IMR-90 (cell line): ENCODE measurements around the gene SH3BP4. TPM values are rescaled to one million over a fixed set of nuclear protein-coding genes. Genes with fewer than 3 reads are reported as not detected.
A peak's percentile ranks its signal among the peaks of the same experiment; 100 is the strongest.

ENCODE experiments used
- ATAC-seq: fragments of 200-7000 bp; cut with Tn5 transposase; 2 replicates; pipeline ENCODE4 v1.9.1; 2020; ENCODE audit warnings: low read depth, mild to moderate bottlenecking, moderate library complexity
- BruUV-seq: library from RNA; stranded (reverse); fragments of 400-500 nt; replicated peaks from 2 replicates; lab custom pipeline; 2021; lab: Mats Ljungman, UMichigan
- CTCF ChIA-PET: fragments of 300-600 bp; formaldehyde crosslinking; extraction: SDS; loops from one replicate; lab custom pipeline; 2021; ENCODE audit warnings: antibody characterized with exemption; lab: Yijun Ruan, JAX
- POLR2A ChIA-PET: fragments of 300-600 bp; sonication (Branson Sonifier 250); formaldehyde crosslinking; loops from one replicate; lab custom pipeline; 2022; ENCODE audit warnings: antibody characterized with exemption; ENCODE audit not compliant: unreplicated experiment; lab: Charles Lee
- DNase-seq: peaks from one replicate; pipeline ENCODE4 v3.0.0; 2013
- H2AFZ ChIP-seq: replicated peaks from 2 replicates; pipeline ENCODE3; 2013; ENCODE audit warnings: low read length, mild to moderate bottlenecking; ENCODE audit not compliant: poor library complexity
- H2AK5ac ChIP-seq: 2 replicates; pipeline ENCODE4 v1.6.1; 2013; ENCODE audit warnings: low read depth, low read length, inconsistent platforms
- H2AK9ac ChIP-seq: replicated peaks from 2 replicates; pipeline ENCODE3; 2013; ENCODE audit warnings: mild to moderate bottlenecking, low read depth, low read length, moderate library complexity; ENCODE audit not compliant: poor library complexity
- H2BK120ac ChIP-seq: 2 replicates; pipeline ENCODE4 v1.6.1; 2013; ENCODE audit warnings: low read depth, low read length, inconsistent platforms
- H2BK15ac ChIP-seq: 3 replicates; pipeline ENCODE4 v1.6.1; 2013; ENCODE audit warnings: low read depth, low read length, inconsistent platforms
- H2BK20ac ChIP-seq: 2 replicates; pipeline ENCODE4 v1.6.1; 2013; ENCODE audit warnings: low read depth, mild to moderate bottlenecking, inconsistent platforms, low read length, moderate library complexity
- H2BK5ac ChIP-seq: 2 replicates; pipeline ENCODE4 v1.6.1; 2013; ENCODE audit warnings: mild to moderate bottlenecking, low read depth, low read length, inconsistent platforms; ENCODE audit not compliant: poor library complexity, severe bottlenecking
- H3K14ac ChIP-seq: replicated peaks from 2 replicates; pipeline ENCODE4 v1.6.1; 2013; ENCODE audit warnings: low read depth, low read length, inconsistent platforms
- H3K18ac ChIP-seq: 2 replicates; pipeline ENCODE4 v1.6.1; 2013; ENCODE audit warnings: low read depth, low read length, control low read depth
- H3K23ac ChIP-seq: 2 replicates; pipeline ENCODE4 v1.6.1; 2013; ENCODE audit warnings: low read depth, low read length, inconsistent platforms
- H3K27ac ChIP-seq: 2 replicates; pipeline ENCODE4 v1.5.1; 2013; ENCODE audit warnings: mild to moderate bottlenecking, control low read depth, low read length; ENCODE audit not compliant: insufficient read depth
- H3K27me3 ChIP-seq: 2 replicates; pipeline ENCODE4 v1.6.1; 2013; ENCODE audit warnings: low read length; ENCODE audit not compliant: control insufficient read depth, insufficient read depth
- H3K36me3 ChIP-seq: 2 replicates; pipeline ENCODE4 v1.6.1; 2013; ENCODE audit warnings: low read length, mixed read lengths; ENCODE audit not compliant: control insufficient read depth, insufficient read depth
- H3K4ac ChIP-seq: 2 replicates; pipeline ENCODE4 v1.6.1; 2013; ENCODE audit warnings: low read depth, low read length, inconsistent platforms
- H3K4me1 ChIP-seq: 2 replicates; pipeline ENCODE4 v1.6.1; 2013; ENCODE audit warnings: low read length, mixed read lengths; ENCODE audit not compliant: control insufficient read depth, insufficient read depth
- H3K4me2 ChIP-seq: 2 replicates; pipeline ENCODE4 v1.6.1; 2013; ENCODE audit warnings: low read depth, mild to moderate bottlenecking, control low read depth, low read length, moderate library complexity
- H3K4me3 ChIP-seq: 2 replicates; pipeline ENCODE4 v1.5.1; 2013; ENCODE audit warnings: low read depth, mild to moderate bottlenecking, control low read depth, low read length, moderate library complexity; ENCODE audit not compliant: insufficient read depth
- H3K56ac ChIP-seq: 2 replicates; pipeline ENCODE4 v1.6.1; 2013; ENCODE audit warnings: low read length, inconsistent platforms; ENCODE audit not compliant: insufficient read depth; ENCODE audit errors: extremely low read depth
- H3K79me1 ChIP-seq, 2 experiments: 2 replicates each; pipeline ENCODE4 v1.6.1; 2013; ENCODE audit warnings: low read length in 2 of 2, inconsistent platforms in 1 of 2, low read depth in 1 of 2
- H3K9ac ChIP-seq: 2 replicates; pipeline ENCODE4 v1.6.1; 2013; ENCODE audit warnings: low read depth, low read length, control low read depth
- H3K9me1 ChIP-seq: 2 replicates; pipeline ENCODE4 v1.6.1; 2013; ENCODE audit warnings: low read length, inconsistent platforms; ENCODE audit not compliant: insufficient read depth
- H3K9me3 ChIP-seq: 2 replicates; pipeline ENCODE4 v1.6.1; 2013; ENCODE audit warnings: low read length; ENCODE audit not compliant: control insufficient read depth, insufficient read depth
- H4K20me1 ChIP-seq: 2 replicates; pipeline ENCODE4 v1.6.1; 2013; ENCODE audit warnings: low read length, inconsistent platforms; ENCODE audit not compliant: insufficient read depth
- H4K5ac ChIP-seq: 2 replicates; pipeline ENCODE4 v1.6.1; 2013; ENCODE audit warnings: mild to moderate bottlenecking, low read depth, low read length, control low read depth
- H4K8ac ChIP-seq, 2 experiments: 2 replicates each; pipeline ENCODE4 v1.6.1; 2013; ENCODE audit warnings: low read depth in 2 of 2, low read length in 2 of 2, control low read depth in 1 of 2, inconsistent platforms in 1 of 2
- H4K91ac ChIP-seq: 2 replicates; pipeline ENCODE4 v1.6.1; 2013; ENCODE audit warnings: low read depth, low read length, inconsistent platforms; ENCODE audit not compliant: insufficient read depth
- CHD1 ChIP-seq: IDR thresholded peaks from 2 replicates; pipeline ENCODE4 v1.6.1; 2012; ENCODE audit warnings: low read depth, low read length, improper control_type of control experiment
- NFE2L2 ChIP-seq: fragments of 150-350 bp; IDR thresholded peaks from 2 replicates; pipeline ENCODE4 v1.6.1; 2016; ENCODE audit warnings: low read depth, mild to moderate bottlenecking, low read length
- RCOR1 ChIP-seq: IDR thresholded peaks from 2 replicates; pipeline ENCODE4 v1.6.1; 2012; ENCODE audit warnings: mild to moderate bottlenecking, low read length, improper control_type of control experiment; ENCODE audit not compliant: insufficient replicate concordance
- WGBS, 2 experiments: methylation state at CpG; one replicate each; pipeline versions ENCODE4 v1.1.5 to v1.1.7; 2013; ENCODE audit warnings: missing lambda C conversion rate in 2 of 2; ENCODE audit not compliant: insufficient read length in 1 of 2; ENCODE audit errors: extremely low coverage in 2 of 2; 5-methylcytosine and 5-hydroxymethylcytosine counted together
- dilution Hi-C: fragments of 300-500 bp; cut with HindIII; formaldehyde crosslinking; loops from one replicate; pipeline ENCODE4 v1.14.3; 2018; ENCODE audit warnings: low sequenced_read_pairs; ENCODE audit not compliant: unreplicated experiment
- in situ Hi-C: fragments of 300-500 bp; cut with MboI; formaldehyde crosslinking; loops from 3 replicates; pipeline ENCODE4 v1.14.3; 2019; ENCODE audit warnings: low sequenced_read_pairs, inconsistent platforms, mixed read lengths
- intact Hi-C: fragments of 100-400 bp; cut with micrococcal nuclease; formaldehyde crosslinking; loops from 2 replicates; pipeline ENCODE4 v1.10.0; 2022
- polyA plus RNA-seq, 3 experiments: library from polyadenylated mRNA; depleted of rRNA; stranded (reverse); fragments of >200 nt; gene quantifications; 2 replicates each; pipeline ENCODE4 v1.2.3, GENCODE V29; 2012; ENCODE audit warnings: low replicate concordance in 1 of 3
- total RNA-seq: library from RNA; depleted of rRNA; stranded (reverse); fragments of >200 nt; gene quantifications from 2 replicates; pipeline ENCODE4 v1.2.3, GENCODE V29; 2012
- TF ChIP-seq, protein P1 (sequence below): fragments of 150-350 bp; IDR thresholded peaks from 2 replicates; pipeline ENCODE4 v1.6.1; 2017; ENCODE audit warnings: mild to moderate bottlenecking, antibody characterized with exemption, low read length, low read depth

SH3BP4 gene
- total and polyA plus RNA-seq, 2 of the 4 experiments (the other 2 are of a cell fraction): 104 to 122 TPM

DNA sequence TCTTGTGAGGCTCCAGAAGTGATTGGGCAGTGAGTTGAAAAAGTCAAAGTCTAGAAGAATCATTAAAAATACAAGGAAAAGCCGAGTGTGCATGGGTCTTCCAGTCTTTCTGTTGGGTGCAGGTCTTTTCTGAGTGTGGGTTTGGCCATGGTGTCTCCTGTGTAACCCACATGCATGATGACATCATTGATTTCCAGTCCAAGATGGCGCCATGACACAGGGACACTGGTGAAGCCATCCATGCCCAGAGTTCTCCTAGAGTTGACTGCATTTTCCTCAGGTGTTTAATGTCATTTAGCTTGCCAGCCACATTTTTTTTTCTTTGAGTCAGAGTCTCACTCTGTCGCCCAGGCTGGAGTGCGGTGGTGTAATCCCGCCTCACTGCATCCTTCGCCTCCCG lies 35.9 kb downstream of the SH3BP4 start:
- Histone ChIP-seq H3K4me1 (peaks cover 55% of the 10 kb centered on the region), H3K4ac (peak overlapping the region; percentile 41), H4K20me1 (peaks cover 98% of the 10 kb centered on the region), H2BK15ac (no peak overlapping the region), H2AK9ac (no peak overlapping the region), H3K4me2 (no peak overlapping the region), H3K14ac (peak overlapping the region; percentile 50), H4K5ac (no peak overlapping the region), H4K91ac (no peak overlapping the region), H2BK120ac (no peak overlapping the region), H3K27ac (peak overlapping the region; percentile 35; the same call in 1 of the 2 replicates), H3K4me3 (no peak overlapping the region), H3K36me3 (peaks cover 29% of the 10 kb centered on the region), H3K56ac (no peak overlapping the region), H3K9me1 (peaks cover 79% of the 10 kb centered on the region), H3K9me3 (no peaks in the 10 kb centered on the region), H2AK5ac (peak overlapping the region; percentile 43), H2BK5ac (peak overlapping the region; percentile 43), H3K79me1 (peaks cover 0 to 91% of the 10 kb centered on the region in 2 experiments), H2BK20ac (peak overlapping the region; percentile 21), H4K8ac (peak overlapping the region in 1 of 2 experiments; percentile 15; a peak in 2 of 4 replicates), H3K27me3 (no peaks in the 10 kb centered on the region), H2AFZ (no peak overlapping the region), H3K9ac (no peak overlapping the region), H3K18ac (no peak overlapping the region), H3K23ac (peak overlapping the region; percentile 50)
- POLR2A ChIA-PET: no interaction called here
- CTCF ChIA-PET: interaction anchor here (0.6 kb wide), 1 partner anchor 29 kb away, joined by 3 read pairs; no protein-coding TSS in a partner anchor
- TF ChIP-seq, protein P1, sequence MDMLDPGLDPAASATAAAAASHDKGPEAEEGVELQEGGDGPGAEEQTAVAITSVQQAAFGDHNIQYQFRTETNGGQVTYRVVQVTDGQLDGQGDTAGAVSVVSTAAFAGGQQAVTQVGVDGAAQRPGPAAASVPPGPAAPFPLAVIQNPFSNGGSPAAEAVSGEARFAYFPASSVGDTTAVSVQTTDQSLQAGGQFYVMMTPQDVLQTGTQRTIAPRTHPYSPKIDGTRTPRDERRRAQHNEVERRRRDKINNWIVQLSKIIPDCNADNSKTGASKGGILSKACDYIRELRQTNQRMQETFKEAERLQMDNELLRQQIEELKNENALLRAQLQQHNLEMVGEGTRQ: no peak
- TF ChIP-seq CHD1 (no peak), NFE2L2 (no peak), RCOR1 (no peak)
- ATAC-seq (no peak), DNase-seq (no peak)
- BruUV-seq: no TSS peak
- dilution Hi-C loops (no loop called here), intact Hi-C loops (loop anchor here (10.0 kb wide), 2 partner anchors 313 to 543 kb away; no protein-coding TSS in a partner anchor), in situ Hi-C loops (no loop called here)
- 84% methylated on average over 2 of the region's 7 CpGs; no CpG with 5 or more reads in 1 of the 2 experiments for WGBS, 2 experiments
